DND-41 (cell line): ENCODE data around the gene FERMT2.

Experiments
- CTCF ChIP-seq: IDR thresholded peaks from 2 replicates; pipeline ENCODE4 v1.5.1; 2012; ENCODE audit warnings: borderline replicate concordance, low read length, moderate library complexity, mild to moderate bottlenecking; ENCODE audit not compliant: poor library complexity, severe bottlenecking; ENCODE audit errors: extremely low read depth
- EZH2 ChIP-seq: IDR thresholded peaks from 3 replicates; pipeline ENCODE4 v1.6.1; 2012; ENCODE audit warnings: borderline replicate concordance, low read depth, mild to moderate bottlenecking, moderate library complexity, low read length, inconsistent platforms; ENCODE audit not compliant: severe bottlenecking

- TF ChIP-seq CTCF (no peak), EZH2 (no peak)
Observed at GRCh38 chr14:52824462-52824861, 126.4 kb downstream of the FERMT2 start.
